Inflammatory macrophage (primary cell): ENCODE results near the gene CPZ.
"Not testable (repeated sequence)": the region's sequence is repeated elsewhere in the genome, so short reads cannot be mapped to it uniquely, and the experiment has no call there.

ENCODE experiments used
- DNase-seq, 2 donors: peaks; one replicate each; pipeline ENCODE4 v3.0.0-alpha.2; 2020 to 2022

CPZ gene

GRCh38 chr4:8612646-8613045 lies 20.1 kb downstream of the CPZ start:
- DNase-seq = no peak

GRCh38 chr4:8613421-8614364 lies 21.1 kb downstream of the CPZ start:
- no peak for DNase-seq

GRCh38 chr4:8614365-8615193 lies 22.0 kb downstream of the CPZ start:
- no peak for DNase-seq

GRCh38 chr4:8615366-8615765 lies 22.8 kb downstream of the CPZ start:
- no peak for DNase-seq

- no peak for DNase-seq
Measured at GRCh38 chr4:8615921-8616787, 23.6 kb downstream of the CPZ start.

GRCh38 chr4:8616831-8617230 lies 24.3 kb downstream of the CPZ start:
- no peak for DNase-seq

GRCh38 chr4:8617486-8618040 lies 25.0 kb downstream of the CPZ start:
- no peak for DNase-seq

GRCh38 chr4:8618421-8618820 lies 25.9 kb downstream of the CPZ start:
- DNase-seq = no peak

- no peak for DNase-seq
Measured at GRCh38 chr4:8618961-8619720, 26.6 kb downstream of the CPZ start.

- not testable (repeated sequence) for DNase-seq
Measured at GRCh38 chr4:8621135-8621534, 28.6 kb downstream of the CPZ start.

- not testable (repeated sequence) for DNase-seq
Measured at GRCh38 chr4:8624601-8625272, 32.2 kb downstream of the CPZ start.

GRCh38 chr4:8630240-8630905 lies 37.8 kb downstream of the CPZ start:
- DNase-seq = not testable (repeated sequence)

GRCh38 chr4:8631896-8632295 lies 39.3 kb downstream of the CPZ start:
- DNase-seq = not testable (repeated sequence)

- not testable (repeated sequence) for DNase-seq
Measured at GRCh38 chr4:8634773-8635172, 42.2 kb downstream of the CPZ start.

GRCh38 chr4:8635897-8636554 lies 43.5 kb downstream of the CPZ start:
- DNase-seq = not testable (repeated sequence)

GRCh38 chr4:8637456-8637984 lies 45.0 kb downstream of the CPZ start:
- no peak for DNase-seq

- no peak for DNase-seq
Measured at GRCh38 chr4:8639021-8639420, 46.5 kb downstream of the CPZ start.

- DNase-seq = no peak
Measured at GRCh38 chr4:8639777-8640720, 47.5 kb downstream of the CPZ start.
